DMS153 treated with DMSO at 0.1 percent for 48 hours (cell line): ENCODE data around the gene MYO1C.
"Not testable (repeated sequence)": the region's sequence is repeated elsewhere in the genome, so short reads cannot be mapped to it uniquely, and the experiment has no call there.

Source experiments
- DNase-seq: peaks from one replicate; lab custom pipeline; 2025; ENCODE audit not compliant: unreplicated experiment; lab: John Stamatoyannopoulos, UW

MYO1C gene

GRCh38 chr17:1492249-1493206 is at the start of gene MYO1C:
Gene MYO1C, minus strand, starts transcription at chr17:1492686. Its CDS starts 199 bp downstream, at chr17:1492487.
- DNase-seq = no peak

GRCh38 chr17:1541367-1541904 is 49.0 kb upstream of the MYO1C start:
- DNase-seq = no peak

GRCh38 chr17:1539811-1540210 is 47.3 kb upstream of the MYO1C start:
- no peak for DNase-seq

GRCh38 chr17:1535737-1536136 is 43.3 kb upstream of the MYO1C start:
- DNase-seq = no peak

- DNase-seq = no peak
Measured at GRCh38 chr17:1533661-1534325, 41.3 kb upstream of the MYO1C start.

GRCh38 chr17:1532836-1533602 is 40.5 kb upstream of the MYO1C start:
- DNase-seq = no peak

- no peak for DNase-seq
Measured at GRCh38 chr17:1529863-1530262, 37.4 kb upstream of the MYO1C start.

GRCh38 chr17:1526876-1527275 is 34.4 kb upstream of the MYO1C start:
- not testable (repeated sequence) for DNase-seq

- DNase-seq = no peak
Measured at GRCh38 chr17:1522626-1523025, 30.1 kb upstream of the MYO1C start.

GRCh38 chr17:1521086-1521640 is 28.7 kb upstream of the MYO1C start:
- DNase-seq = no peak

GRCh38 chr17:1519678-1520077 is 27.2 kb upstream of the MYO1C start:
- no peak for DNase-seq

GRCh38 chr17:1518410-1518809 is 25.9 kb upstream of the MYO1C start:
- DNase-seq = no peak

GRCh38 chr17:1516388-1517161 is 24.1 kb upstream of the MYO1C start, which contains the start of gene INPP5K:
Gene INPP5K, minus strand, starts transcription at chr17:1516612. Its CDS starts 113 bp downstream, at chr17:1516499.
- peak; percentile 72 for DNase-seq

GRCh38 chr17:1515640-1516387 is 23.3 kb upstream of the MYO1C start:
- DNase-seq = no peak

GRCh38 chr17:1512351-1512750 is 19.9 kb upstream of the MYO1C start:
- no peak for DNase-seq

- no peak for DNase-seq
Measured at GRCh38 chr17:1511756-1512321, 19.4 kb upstream of the MYO1C start.

GRCh38 chr17:1511290-1511689 is 18.8 kb upstream of the MYO1C start:
- no peak for DNase-seq

GRCh38 chr17:1509290-1509881 is 16.9 kb upstream of the MYO1C start:
- no peak for DNase-seq
